Measurements from ENCODE around the gene MPL.

MPL gene

GRCh38 chr1:43306688-43307457 lies 30.7 kb upstream of the MPL start:
- no peak for DNase-seq

- no peak for DNase-seq
Measured at GRCh38 chr1:43307458-43308158, 30.0 kb upstream of the MPL start.

- DNase-seq = no peak
Measured at GRCh38 chr1:43308635-43309404, 28.8 kb upstream of the MPL start.

GRCh38 chr1:43309405-43310025 lies 28.1 kb upstream of the MPL start:
- DNase-seq = no peak

- no peak for DNase-seq
Measured at GRCh38 chr1:43311521-43311920, 26.1 kb upstream of the MPL start.

GRCh38 chr1:43312212-43312623 lies 25.4 kb upstream of the MPL start:
- DNase-seq = no peak

- DNase-seq = no peak
Measured at GRCh38 chr1:43312663-43313515, 24.7 kb upstream of the MPL start.

- no peak for DNase-seq
Measured at GRCh38 chr1:43313771-43314170, 23.8 kb upstream of the MPL start.

GRCh38 chr1:43314233-43314632 lies 23.4 kb upstream of the MPL start:
- DNase-seq = no peak

- DNase-seq = no peak
Measured at GRCh38 chr1:43315481-43315880, 22.1 kb upstream of the MPL start.

- DNase-seq = no peak
Measured at GRCh38 chr1:43315963-43316737, 21.5 kb upstream of the MPL start.

- no peak for DNase-seq
Measured at GRCh38 chr1:43316738-43317520, 20.7 kb upstream of the MPL start.

- DNase-seq = no peak
Measured at GRCh38 chr1:43317817-43318471, 19.7 kb upstream of the MPL start.

GRCh38 chr1:43318831-43319230 lies 18.8 kb upstream of the MPL start:
- DNase-seq = no peak

- DNase-seq = no peak
Measured at GRCh38 chr1:43319288-43319687, 18.3 kb upstream of the MPL start.

- DNase-seq = no peak
Measured at GRCh38 chr1:43319766-43320165, 17.9 kb upstream of the MPL start.

GRCh38 chr1:43321331-43321891 lies 16.2 kb upstream of the MPL start:
- DNase-seq = no peak

- no peak for DNase-seq
Measured at GRCh38 chr1:43322506-43322905, 15.1 kb upstream of the MPL start.

- no peak for DNase-seq
Measured at GRCh38 chr1:43324810-43325209, 12.8 kb upstream of the MPL start.

GRCh38 chr1:43325381-43325780 lies 12.2 kb upstream of the MPL start:
- no peak for DNase-seq
